Loucy (cell line): ENCODE results near the gene IFI35.

Source experiments
- EZH2phosphoT487 ChIP-seq: fragments of 200-600 bp; IDR thresholded peaks from 2 replicates; pipeline ENCODE4 v1.6.1; 2018; ENCODE audit warnings: antibody characterized with exemption, mild to moderate bottlenecking, moderate library complexity, borderline replicate concordance
- TF ChIP-seq, protein P1 (sequence below): fragments of 200-600 bp; sonication (generic); conservative IDR thresholded peaks from 2 replicates; pipeline ENCODE4 v1.5.1; 2014; ENCODE audit warnings: mild to moderate bottlenecking, antibody characterized with exemption, low read length

DNA sequence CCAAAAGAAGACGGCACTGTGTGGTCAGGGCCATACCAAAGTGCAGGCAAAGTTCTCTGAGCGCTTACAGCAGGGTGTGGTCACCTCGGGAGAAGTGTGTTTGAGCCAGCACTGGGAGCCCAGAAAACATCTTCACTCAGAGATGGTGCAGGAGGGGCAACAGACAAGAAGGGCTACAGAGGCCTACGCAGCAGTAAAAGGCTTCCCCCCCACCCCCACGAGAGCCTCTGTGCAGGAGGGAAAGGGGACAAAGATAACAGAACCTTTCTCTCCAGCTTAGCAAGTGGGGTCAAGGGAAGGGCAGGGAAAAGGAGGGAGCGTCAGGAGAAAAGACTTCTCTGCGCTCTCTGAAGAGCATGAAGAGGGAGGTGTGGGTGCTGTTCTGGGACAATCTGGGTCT, 12.8 kb downstream of the IFI35 start:
- TF ChIP-seq, protein P1, sequence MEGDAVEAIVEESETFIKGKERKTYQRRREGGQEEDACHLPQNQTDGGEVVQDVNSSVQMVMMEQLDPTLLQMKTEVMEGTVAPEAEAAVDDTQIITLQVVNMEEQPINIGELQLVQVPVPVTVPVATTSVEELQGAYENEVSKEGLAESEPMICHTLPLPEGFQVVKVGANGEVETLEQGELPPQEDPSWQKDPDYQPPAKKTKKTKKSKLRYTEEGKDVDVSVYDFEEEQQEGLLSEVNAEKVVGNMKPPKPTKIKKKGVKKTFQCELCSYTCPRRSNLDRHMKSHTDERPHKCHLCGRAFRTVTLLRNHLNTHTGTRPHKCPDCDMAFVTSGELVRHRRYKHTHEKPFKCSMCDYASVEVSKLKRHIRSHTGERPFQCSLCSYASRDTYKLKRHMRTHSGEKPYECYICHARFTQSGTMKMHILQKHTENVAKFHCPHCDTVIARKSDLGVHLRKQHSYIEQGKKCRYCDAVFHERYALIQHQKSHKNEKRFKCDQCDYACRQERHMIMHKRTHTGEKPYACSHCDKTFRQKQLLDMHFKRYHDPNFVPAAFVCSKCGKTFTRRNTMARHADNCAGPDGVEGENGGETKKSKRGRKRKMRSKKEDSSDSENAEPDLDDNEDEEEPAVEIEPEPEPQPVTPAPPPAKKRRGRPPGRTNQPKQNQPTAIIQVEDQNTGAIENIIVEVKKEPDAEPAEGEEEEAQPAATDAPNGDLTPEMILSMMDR: no peak
- TF ChIP-seq EZH2phosphoT487: no peak
